ENCODE measurements around the gene HOXC11. TPM values are rescaled to one million over a fixed set of nuclear protein-coding genes. Genes with fewer than 3 reads are reported as not detected.

Gene HOXC11
- total RNA-seq, 2 experiments from 2014 or later, result not detected

DNA sequence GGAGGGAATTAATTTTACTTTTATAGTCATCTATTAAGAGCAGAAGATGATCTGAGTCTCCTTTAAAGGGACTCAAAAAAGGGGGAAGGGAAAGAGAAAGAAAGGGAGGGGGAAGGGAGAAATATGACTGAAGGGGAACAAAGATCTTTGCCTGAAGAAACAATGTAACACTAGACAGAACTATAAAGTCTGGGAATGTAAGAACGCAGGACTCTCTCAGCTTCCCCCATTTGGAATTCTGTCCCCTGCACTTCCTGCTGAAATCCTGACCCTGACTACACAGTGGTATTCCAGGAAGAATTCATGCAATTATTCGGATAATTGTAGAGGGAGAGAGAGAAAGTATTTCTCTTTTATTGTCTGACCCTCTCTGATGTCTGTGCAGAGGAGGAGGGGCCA is 8.6 kb upstream of the HOXC11 start:
- ATAC-seq, result no peak
- Mint-ChIP-seq H3K9me3 (ENCODE audit: insufficient read depth) (no peaks in the 10 kb centered on the region), H3K4me1 (ENCODE audit: low read depth) (peaks cover 22% of the 10 kb centered on the region), H3K36me3 (ENCODE audit: low read depth) (no peaks in the 10 kb centered on the region), H3K4me3 (peak overlapping the region; percentile 4), H3K27me3 (ENCODE audit: low read depth) (peaks cover 93% of the 10 kb centered on the region), H3K27ac (no peak overlapping the region)
- no peak for DNase-seq
- ChIA-PET POLR2A (no interaction called here), CTCF (no interaction called here)

DNA sequence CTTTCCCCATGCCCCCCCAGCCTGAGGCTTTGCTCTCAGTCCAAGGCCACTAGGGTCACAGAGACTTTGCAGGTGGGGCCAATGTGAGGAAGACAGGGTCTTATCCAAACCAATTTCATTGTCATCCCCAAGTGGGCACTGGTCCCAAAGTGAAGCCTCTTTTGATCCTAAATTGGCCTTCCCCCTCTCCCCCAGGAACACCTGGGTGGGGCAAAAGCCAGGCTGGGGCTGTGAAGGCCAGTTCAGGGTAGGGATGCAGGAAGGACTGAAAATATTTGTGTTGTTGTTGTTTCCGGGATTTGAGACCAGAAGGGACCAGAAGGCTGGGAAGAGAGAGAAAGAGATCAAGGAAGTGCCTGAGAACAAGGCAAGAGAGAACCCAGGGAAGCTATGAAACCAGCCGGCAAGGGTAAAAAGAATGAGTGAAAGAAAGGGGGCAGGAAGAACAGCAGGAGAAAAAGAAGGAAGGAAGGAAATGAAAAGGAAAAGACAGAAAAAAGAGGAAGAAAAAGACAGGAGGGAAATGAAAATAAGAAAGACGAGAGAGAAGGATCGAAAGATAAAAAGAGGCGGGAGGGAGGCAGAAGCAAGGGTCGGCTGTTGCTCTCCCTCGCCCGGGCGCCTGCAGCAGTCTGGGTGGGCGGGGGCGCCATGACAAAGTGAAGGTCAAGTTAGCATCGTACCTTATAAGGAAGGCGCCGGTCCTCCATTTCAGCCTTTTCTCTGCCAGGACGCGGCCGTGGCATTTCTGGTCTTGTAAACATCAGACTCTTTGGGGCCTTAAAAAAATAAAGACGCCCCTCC is 7.4 kb upstream of the HOXC11 start:
- Mint-ChIP-seq H3K36me3 (ENCODE audit: low read depth) (no peaks in the 10 kb centered on the region), H3K9me3 (ENCODE audit: insufficient read depth) (no peaks in the 10 kb centered on the region), H3K27ac (peak overlapping the region; percentile 8), H3K4me1 (ENCODE audit: low read depth) (peaks cover 22% of the 10 kb centered on the region), H3K27me3 (ENCODE audit: low read depth) (peaks cover 93% of the 10 kb centered on the region), H3K4me3 (no peak overlapping the region)
- ChIA-PET CTCF (no interaction called here), POLR2A (no interaction called here)
- ATAC-seq (no peak), DNase-seq (no peak)

DNA sequence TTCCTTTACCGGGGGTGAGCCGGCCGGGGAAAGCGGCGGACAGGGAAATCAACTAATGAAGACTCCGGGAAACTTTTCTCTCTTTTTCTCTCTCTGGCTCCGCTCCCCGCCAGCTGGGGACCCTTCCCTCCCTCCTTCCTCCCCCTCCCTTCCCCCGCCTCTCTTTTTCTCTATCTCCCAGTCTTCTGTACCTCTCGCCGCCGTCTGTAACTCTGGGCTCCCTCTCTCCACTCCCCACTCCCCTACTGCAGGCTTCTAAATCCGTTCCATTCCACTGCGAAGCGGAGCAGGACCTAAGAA is 6.9 kb upstream of the HOXC11 start:
- Mint-ChIP-seq H3K27me3 (ENCODE audit: low read depth) (peaks cover 93% of the 10 kb centered on the region), H3K27ac (no peak overlapping the region), H3K4me3 (no peak overlapping the region), H3K4me1 (ENCODE audit: low read depth) (peaks cover 22% of the 10 kb centered on the region), H3K9me3 (ENCODE audit: insufficient read depth) (no peaks in the 10 kb centered on the region), H3K36me3 (ENCODE audit: low read depth) (no peaks in the 10 kb centered on the region)
- ChIA-PET POLR2A (no interaction called here), CTCF (no interaction called here)
- ATAC-seq, result no peak
- no peak for DNase-seq

- Mint-ChIP-seq H3K27ac (no peak overlapping the region), H3K4me1 (ENCODE audit: low read depth) (peaks cover 22% of the 10 kb centered on the region), H3K36me3 (ENCODE audit: low read depth) (no peaks in the 10 kb centered on the region), H3K9me3 (ENCODE audit: insufficient read depth) (no peaks in the 10 kb centered on the region), H3K4me3 (no peak overlapping the region), H3K27me3 (ENCODE audit: low read depth) (peaks cover 95% of the 10 kb centered on the region)
- ChIA-PET POLR2A (no interaction called here), CTCF (interaction anchor here (1.1 kb wide), 1 partner anchor 39 kb away, joined by 3 read pairs; no protein-coding TSS in a partner anchor)
- ATAC-seq, result no peak
- DNase-seq, result no peak
These were observed 6.4 kb upstream of the HOXC11 start for GRCh38 chr12:53966385-53967133.

GRCh38 chr12:53967421-53967925 is 5.5 kb upstream of the HOXC11 start:
- CTCF ChIA-PET, result interaction anchor here (1.1 kb wide), 1 partner anchor 38 kb away, joined by 3 read pairs; no protein-coding TSS in a partner anchor
- H3K36me3 Mint-ChIP-seq (ENCODE audit: low read depth), result no peaks in the 10 kb centered on the region
- no peak overlapping the region for H3K4me3 Mint-ChIP-seq
- no peaks in the 10 kb centered on the region for H3K9me3 Mint-ChIP-seq (ENCODE audit: insufficient read depth)
- ATAC-seq (no peak), DNase-seq (no peak)
- POLR2A ChIA-PET, result interaction anchor here (0.8 kb wide), 1 partner anchor 8 kb away, joined by 3 read pairs; no protein-coding TSS in a partner anchor
- H3K27ac Mint-ChIP-seq, result no peak overlapping the region
- H3K4me1 Mint-ChIP-seq (ENCODE audit: low read depth), result peaks cover 22% of the 10 kb centered on the region
- H3K27me3 Mint-ChIP-seq (ENCODE audit: low read depth), result peaks cover 97% of the 10 kb centered on the region

DNA sequence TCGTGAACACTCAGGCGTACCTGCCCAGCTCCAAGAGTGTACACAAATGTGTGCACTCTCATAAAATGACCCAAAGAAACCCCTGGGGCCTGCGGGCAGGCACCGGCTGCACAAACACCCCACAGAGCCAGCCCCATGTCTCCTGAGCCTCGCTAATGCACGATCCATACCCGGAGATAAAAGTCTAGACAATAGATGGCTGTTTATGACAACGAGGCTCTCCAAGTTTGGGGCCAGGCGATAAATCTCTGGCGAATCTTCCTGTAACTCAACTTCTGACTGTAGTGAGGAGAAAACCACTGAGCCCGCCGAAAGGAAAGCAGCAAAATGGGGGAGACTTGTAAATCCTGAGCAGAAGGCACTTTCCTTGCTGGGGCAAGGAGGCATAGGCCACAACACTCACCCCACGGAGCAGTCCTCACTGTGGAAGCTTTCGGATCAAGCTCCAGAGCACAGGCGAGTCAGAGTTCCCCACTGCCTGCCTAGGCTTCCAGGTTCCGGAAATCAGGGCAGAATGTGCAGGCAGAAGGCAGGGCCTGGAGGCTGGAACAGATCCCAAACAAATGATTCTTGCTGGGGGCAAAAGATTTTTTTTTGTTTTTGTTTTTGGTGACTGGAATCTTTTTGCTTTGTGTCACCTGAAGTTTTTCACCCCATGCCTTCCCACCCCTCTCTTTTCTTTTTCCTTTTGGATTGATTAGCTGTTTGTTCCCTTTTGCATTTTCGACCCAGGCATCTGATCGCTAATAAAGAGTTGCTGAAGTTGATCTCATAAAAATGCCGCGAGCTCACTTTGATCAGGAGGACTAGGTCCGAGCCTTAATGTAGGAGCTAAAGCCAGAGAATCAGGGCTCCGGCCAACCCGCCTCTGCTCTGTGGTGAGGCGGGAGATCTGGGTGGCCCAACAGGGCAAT is 4.5 kb upstream of the HOXC11 start:
- POLR2A ChIA-PET, result interaction anchor here (0.8 kb wide), 1 partner anchor 9 kb away, joined by 3 read pairs; no protein-coding TSS in a partner anchor
- ATAC-seq (no peak), DNase-seq (no peak)
- peaks cover 98% of the 10 kb centered on the region for H3K27me3 Mint-ChIP-seq (ENCODE audit: low read depth)
- H3K27ac Mint-ChIP-seq, result no peak overlapping the region
- no peak overlapping the region for H3K4me3 Mint-ChIP-seq
- peaks cover 7% of the 10 kb centered on the region for H3K36me3 Mint-ChIP-seq (ENCODE audit: low read depth)
- no peaks in the 10 kb centered on the region for H3K9me3 Mint-ChIP-seq (ENCODE audit: insufficient read depth)
- H3K4me1 Mint-ChIP-seq (ENCODE audit: low read depth), result peaks cover 26% of the 10 kb centered on the region
- CTCF ChIA-PET, result interaction anchor here (0.9 kb wide), 1 partner anchor 232 kb away, joined by 3 read pairs; no protein-coding TSS in a partner anchor

GRCh38 chr12:53969588-53970259 is 3.2 kb upstream of the HOXC11 start:
- no peaks in the 10 kb centered on the region for H3K9me3 Mint-ChIP-seq (ENCODE audit: insufficient read depth)
- peaks cover 7% of the 10 kb centered on the region for H3K36me3 Mint-ChIP-seq (ENCODE audit: low read depth)
- ChIA-PET POLR2A (no interaction called here), CTCF (no interaction called here)
- H3K4me3 Mint-ChIP-seq, result no peak overlapping the region
- DNase-seq, result no peak
- H3K27ac Mint-ChIP-seq, result no peak overlapping the region
- H3K27me3 Mint-ChIP-seq (ENCODE audit: low read depth), result peaks cover 94% of the 10 kb centered on the region
- peaks cover 18% of the 10 kb centered on the region for H3K4me1 Mint-ChIP-seq (ENCODE audit: low read depth)
- ATAC-seq, result no peak

- CTCF ChIA-PET, result no interaction called here
- Mint-ChIP-seq H3K9me3 (ENCODE audit: insufficient read depth) (no peaks in the 10 kb centered on the region), H3K27me3 (ENCODE audit: low read depth) (peaks cover 91% of the 10 kb centered on the region), H3K36me3 (ENCODE audit: low read depth) (peaks cover 7% of the 10 kb centered on the region), H3K27ac (no peak overlapping the region), H3K4me3 (no peak overlapping the region), H3K4me1 (ENCODE audit: low read depth) (peaks cover 18% of the 10 kb centered on the region)
- POLR2A ChIA-PET, result no interaction called here
- ATAC-seq (no peak), DNase-seq (no peak)
These were observed 2.5 kb upstream of the HOXC11 start for GRCh38 chr12:53970451-53970850.

DNA sequence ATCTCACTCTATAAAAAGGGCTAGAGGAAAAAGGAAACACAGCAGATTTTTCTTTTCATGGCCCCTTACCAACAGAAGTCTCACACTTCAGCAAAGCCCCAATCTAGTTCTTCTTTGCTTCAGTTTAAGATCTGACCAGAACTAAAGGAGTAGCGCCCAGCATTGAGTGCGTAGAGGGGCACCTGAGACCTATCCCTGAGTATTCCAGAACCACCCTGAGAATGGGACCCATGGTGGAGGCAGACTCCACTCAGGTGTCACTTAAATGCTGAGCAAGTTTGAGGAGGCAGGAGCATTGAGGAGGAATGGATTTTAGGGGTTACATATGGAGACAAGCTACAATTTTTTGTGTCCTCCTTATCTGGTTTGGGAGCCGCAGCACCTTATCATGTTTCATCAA is 1.8 kb upstream of the HOXC11 start:
- Mint-ChIP-seq H3K27me3 (ENCODE audit: low read depth) (peaks cover 90% of the 10 kb centered on the region), H3K4me1 (ENCODE audit: low read depth) (peaks cover 19% of the 10 kb centered on the region), H3K4me3 (no peak overlapping the region), H3K36me3 (ENCODE audit: low read depth) (peaks cover 9% of the 10 kb centered on the region), H3K9me3 (ENCODE audit: insufficient read depth) (no peaks in the 10 kb centered on the region), H3K27ac (no peak overlapping the region)
- DNase-seq (no peak), ATAC-seq (no peak)
- ChIA-PET POLR2A (interaction anchor here (0.6 kb wide), 1 partner anchor 35 kb away, joined by 3 read pairs; no protein-coding TSS in a partner anchor), CTCF (interaction anchor here (0.8 kb wide), 1 partner anchor 230 kb away, joined by 3 read pairs; no protein-coding TSS in a partner anchor)

DNA sequence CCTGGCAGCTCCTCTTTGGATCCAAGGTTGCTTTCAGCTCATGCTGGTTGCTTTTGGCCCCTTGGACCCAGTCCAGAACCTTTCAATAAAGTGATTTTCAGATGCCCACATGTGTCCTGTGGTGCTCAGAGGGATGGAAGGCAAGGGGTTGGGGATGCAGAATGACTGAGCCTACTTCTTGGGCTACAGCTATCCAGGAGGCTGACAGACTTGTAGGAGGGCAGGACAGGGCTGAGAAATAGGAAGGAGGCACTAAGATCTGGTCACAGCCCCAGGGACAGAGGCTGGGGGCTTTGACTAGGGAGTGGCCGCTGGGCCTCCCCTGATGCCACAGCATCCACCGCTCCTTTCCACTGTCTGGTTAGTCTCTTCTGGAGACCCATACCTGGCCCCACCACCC is 1.2 kb upstream of the HOXC11 start:
- DNase-seq, result no peak
- ChIA-PET POLR2A (interaction anchor here (0.6 kb wide), 1 partner anchor 34 kb away, joined by 3 read pairs; no protein-coding TSS in a partner anchor), CTCF (interaction anchor here (0.8 to 1.3 kb wide), 2 partner anchors 21 to 229 kb away, joined by 3 read pairs; no protein-coding TSS in a partner anchor)
- Mint-ChIP-seq H3K4me1 (ENCODE audit: low read depth) (peaks cover 14% of the 10 kb centered on the region), H3K9me3 (ENCODE audit: insufficient read depth) (no peaks in the 10 kb centered on the region), H3K4me3 (no peak overlapping the region), H3K27me3 (ENCODE audit: low read depth) (peaks cover 90% of the 10 kb centered on the region), H3K36me3 (ENCODE audit: low read depth) (peaks cover 9% of the 10 kb centered on the region), H3K27ac (no peak overlapping the region)
- ATAC-seq, result no peak

GRCh38 chr12:53972152-53972702 is 699 bp upstream of the HOXC11 start:
- CTCF ChIA-PET, result interaction anchor here (0.8 to 1.4 kb wide), 3 partner anchors 13 to 229 kb away, joined by 3 read pairs; no protein-coding TSS in a partner anchor
- no peak overlapping the region for H3K27ac Mint-ChIP-seq

More at GRCh38 chr12:53972152-53972702, 699 bp upstream of the HOXC11 start:
- Mint-ChIP-seq H3K27me3 (ENCODE audit: low read depth) (peaks cover 91% of the 10 kb centered on the region), H3K4me1 (ENCODE audit: low read depth) (peaks cover 14% of the 10 kb centered on the region), H3K36me3 (ENCODE audit: low read depth) (peaks cover 9% of the 10 kb centered on the region), H3K4me3 (no peak overlapping the region), H3K9me3 (ENCODE audit: insufficient read depth) (no peaks in the 10 kb centered on the region)
- POLR2A ChIA-PET, result no interaction called here
- ATAC-seq, result no peak
- no peak for DNase-seq
